NCI-H510A treated with DMSO at 0.1 percent for 48 hours (cell line): ENCODE measurements around the gene ST8SIA4.

Experiments used
- DNase-seq: peaks from one replicate; lab custom pipeline; 2025; lab: John Stamatoyannopoulos, UW

ST8SIA4 gene, protein sequence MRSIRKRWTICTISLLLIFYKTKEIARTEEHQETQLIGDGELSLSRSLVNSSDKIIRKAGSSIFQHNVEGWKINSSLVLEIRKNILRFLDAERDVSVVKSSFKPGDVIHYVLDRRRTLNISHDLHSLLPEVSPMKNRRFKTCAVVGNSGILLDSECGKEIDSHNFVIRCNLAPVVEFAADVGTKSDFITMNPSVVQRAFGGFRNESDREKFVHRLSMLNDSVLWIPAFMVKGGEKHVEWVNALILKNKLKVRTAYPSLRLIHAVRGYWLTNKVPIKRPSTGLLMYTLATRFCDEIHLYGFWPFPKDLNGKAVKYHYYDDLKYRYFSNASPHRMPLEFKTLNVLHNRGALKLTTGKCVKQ

GRCh38 chr5:100903039-100903887, at the start of gene ST8SIA4:
Gene ST8SIA4 (minus strand): TSS chr5:100903282. CDS start chr5:100902955, 327 bp downstream.
- DNase-seq = peak; percentile 82

- no peak for DNase-seq
These were observed 47.9 kb upstream of the ST8SIA4 start for GRCh38 chr5:100950985-100951384.

DNA sequence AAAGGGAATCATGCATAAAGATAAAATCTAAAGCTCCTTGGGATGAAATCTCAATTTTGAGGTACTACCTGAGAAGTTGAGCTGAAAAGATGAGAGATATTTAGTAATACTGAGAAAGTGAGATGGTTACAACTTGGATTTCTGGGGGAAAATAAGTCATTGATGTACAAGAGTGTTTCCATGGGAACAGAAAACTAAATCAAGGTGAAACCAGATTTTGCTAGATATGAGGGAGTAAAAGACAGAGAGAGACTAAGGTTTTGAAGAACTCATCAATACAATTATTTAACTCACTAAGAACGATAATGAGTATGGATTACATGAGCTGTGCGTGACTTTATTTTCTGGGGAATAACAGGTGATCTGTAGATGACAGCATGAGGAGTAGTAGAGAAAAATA, 10.2 kb upstream of the ST8SIA4 start:
- DNase-seq = no peak

GRCh38 chr5:100909034-100909433, 6.0 kb upstream of the ST8SIA4 start:
- DNase-seq = no peak

- DNase-seq = no peak
These were observed 2.3 kb upstream of the ST8SIA4 start for GRCh38 chr5:100905259-100905914.

DNA sequence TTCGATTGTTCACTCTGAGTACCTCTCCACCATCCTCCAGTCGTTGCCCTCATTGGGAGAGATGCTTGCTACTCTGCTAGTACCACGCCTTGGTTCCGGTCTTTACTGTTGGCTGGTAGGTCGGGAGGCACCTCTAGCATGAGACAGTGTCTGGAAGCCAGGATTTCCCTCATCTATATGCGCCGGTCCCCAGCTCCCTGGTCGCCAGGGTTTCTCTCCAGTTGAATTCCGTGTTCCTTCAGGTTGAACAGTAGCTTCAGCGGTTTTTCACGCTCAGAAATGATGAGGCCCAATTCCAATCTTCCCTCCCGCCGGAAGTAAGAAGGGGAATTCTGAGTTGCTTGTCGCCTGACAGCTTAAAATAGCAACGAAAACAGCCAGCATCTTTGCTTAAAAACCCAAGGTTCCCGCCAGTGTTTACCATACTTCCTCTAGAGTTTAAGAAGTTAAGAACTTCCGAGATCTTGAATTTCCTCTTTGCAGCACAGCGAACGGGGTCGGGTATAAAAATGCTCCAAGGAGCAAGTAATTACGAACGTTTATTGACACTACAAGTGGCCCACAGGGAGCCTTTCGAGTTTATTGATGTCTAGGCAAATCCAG, 1.3 kb upstream of the ST8SIA4 start:
- DNase-seq = peak; percentile 40

DNA sequence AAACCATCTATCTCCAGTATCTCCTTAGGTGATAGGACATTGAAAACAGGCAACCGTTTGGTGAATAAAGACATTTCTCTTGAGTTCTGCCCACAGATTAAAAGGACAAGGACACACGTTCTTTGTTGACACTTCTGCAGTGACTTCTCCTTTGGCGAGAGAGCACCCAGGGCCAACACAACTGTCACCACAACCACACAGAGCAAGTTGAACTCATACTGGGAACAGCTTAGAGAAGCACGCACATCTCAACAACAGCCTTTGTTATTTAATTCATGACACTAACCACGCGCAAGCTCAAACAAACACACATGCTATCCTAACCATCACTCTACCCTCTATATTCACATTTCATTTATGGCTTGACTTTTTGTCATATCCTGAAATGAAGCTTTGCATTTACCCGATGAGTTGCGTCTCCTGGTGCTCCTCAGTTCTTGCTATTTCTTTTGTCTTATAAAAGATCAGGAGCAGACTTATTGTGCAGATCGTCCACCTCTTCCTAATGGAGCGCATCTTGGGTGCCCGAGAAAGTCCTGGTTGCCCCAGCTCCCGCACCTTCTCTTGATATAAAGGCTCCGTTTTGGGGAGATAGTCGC, 543 bp downstream of the ST8SIA4 start:
- peak; percentile 36 for DNase-seq

DNA sequence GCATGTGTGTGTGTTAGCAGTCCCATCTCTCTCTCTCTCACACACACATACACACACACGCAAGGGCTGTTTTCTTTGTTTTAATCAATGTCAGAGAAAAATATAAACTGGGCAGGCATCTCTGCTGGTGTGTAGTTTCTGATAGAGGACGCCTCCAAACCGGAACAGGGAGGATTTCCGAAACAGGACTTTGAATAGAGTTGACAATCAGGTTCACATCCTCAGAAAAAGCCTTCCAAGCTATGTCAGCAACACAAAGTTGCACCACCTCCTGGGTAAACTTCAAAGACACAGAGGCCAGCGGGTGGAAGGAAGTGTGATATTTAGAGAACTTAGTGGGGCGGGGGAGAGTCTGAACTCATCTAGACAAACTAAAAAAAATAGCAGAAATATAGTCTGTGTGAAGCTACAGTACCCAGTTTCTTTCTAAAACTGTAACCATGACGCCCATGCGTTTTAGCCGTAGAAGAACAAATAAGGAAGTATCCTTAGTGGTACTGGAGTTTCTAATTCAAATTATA, 1.2 kb downstream of the ST8SIA4 start:
- DNase-seq = peak; percentile 38

DNA sequence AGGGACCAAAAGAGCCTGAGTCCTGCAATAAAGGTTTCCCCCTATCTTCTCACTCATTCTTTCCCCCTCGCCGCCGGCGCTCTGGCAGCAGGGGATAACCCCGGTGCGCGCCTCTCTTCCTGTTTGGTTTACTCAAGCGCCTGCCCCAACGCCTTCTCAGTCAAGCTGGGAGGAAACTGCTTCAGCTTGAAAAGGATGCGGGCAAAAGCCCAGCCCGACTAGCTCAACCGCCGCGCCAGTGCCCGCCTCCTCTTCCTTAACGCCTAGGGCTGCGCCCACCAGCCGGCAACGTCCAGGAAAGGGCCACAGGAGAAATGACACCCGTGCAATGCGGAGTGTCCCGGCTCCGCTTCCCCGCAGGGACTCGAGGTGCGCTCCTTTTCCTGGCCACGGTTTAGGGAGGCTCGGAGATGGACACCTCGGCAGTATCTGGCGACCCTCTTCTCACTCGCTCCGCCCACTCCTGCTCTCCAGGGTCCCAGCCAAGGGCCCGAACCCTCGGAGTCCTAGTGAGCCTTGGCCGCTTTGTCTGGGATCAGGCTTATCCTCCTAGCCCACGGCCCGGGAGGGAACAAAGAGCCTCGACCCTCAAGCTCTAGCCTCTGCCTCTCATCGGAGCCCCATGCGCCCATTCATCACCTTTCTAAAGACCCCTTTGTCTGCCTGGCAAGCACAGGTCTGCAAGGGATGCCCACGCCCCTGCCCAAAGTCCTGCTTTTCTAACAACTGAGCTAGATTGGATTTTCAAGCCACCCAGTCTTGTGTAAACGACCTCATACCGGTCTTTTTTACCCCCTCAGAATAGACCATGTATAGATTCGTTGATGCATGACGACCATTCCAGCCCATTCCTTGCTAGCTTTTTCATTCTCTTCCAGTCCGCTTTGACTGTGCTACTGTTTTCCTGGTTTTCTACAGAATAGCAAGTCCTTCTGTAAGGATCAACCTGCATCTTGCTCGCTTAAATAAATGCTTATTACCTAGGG, 2.0 kb downstream of the ST8SIA4 start:
- DNase-seq = peak; percentile 53

DNA sequence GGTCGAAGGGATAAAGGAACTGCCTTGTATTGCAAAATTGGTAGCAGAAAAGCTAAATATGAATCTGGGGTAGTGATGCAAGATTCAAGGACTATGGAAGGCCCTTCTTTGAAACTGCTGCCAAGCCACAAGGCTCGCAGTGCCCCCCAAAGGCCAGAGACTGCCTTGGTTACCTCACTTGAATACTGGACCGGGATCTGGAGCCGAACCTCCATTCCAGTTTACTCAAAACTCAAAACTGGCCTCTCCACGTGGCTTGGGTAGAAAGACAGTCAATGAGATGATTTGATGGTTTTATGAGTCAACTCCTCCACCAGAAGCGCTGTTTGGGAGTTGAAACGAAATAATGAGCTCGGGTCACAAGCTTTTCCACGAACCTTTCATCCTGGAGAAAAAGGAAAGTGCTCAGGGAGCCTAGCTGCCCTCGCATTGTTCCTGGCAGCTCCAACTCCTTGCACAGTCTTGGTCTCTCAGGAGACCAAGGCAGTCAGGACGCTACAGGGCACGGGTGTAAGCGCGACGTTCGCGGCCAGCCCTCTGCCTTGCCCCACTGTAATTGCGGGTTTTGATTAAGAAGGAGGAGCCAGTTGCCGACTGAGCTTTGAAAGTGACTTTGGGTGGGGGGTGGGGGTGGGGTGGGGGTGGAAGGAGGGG, 2.8 kb downstream of the ST8SIA4 start:
- DNase-seq = peak; percentile 48

DNA sequence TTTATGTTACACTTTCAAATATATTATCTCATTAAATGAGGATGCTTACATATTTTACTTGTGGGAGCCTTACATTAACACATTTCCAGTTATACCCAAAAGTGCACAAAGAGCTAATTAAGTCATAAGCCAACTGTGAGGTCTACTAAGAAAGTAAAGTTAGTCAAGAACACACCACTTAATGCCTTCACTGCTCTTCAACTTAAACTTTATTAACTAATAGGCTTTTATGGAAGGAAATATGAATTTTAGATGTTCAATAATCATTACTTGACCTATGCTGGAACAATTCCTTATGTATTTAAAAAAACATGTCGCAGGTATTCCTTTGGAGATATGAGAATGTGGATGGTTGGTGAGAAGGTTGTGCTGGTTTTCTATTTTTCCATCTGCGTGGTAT, 3.4 kb downstream of the ST8SIA4 start:
- no peak for DNase-seq

- no peak for DNase-seq
These were observed 4.4 kb downstream of the ST8SIA4 start for GRCh38 chr5:100898504-100899346.

DNA sequence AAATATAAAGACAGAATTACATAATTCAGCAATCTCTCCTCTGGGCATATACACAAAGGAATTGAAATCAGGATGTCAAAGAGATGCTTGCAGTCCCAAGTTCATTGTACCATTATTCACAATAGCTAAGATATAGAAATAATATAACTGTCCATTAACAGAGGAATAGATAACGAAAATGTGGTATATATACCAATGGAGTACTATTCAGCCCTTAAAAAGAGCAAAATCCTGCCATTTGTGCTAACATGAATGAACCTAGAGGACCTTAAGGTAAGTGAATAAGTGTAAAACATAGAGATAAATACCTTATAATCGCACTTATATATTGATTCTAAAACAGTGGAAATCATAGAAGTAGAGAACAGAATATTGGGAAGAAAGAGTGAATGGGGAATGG, 7.0 kb downstream of the ST8SIA4 start:
- DNase-seq = no peak

DNA sequence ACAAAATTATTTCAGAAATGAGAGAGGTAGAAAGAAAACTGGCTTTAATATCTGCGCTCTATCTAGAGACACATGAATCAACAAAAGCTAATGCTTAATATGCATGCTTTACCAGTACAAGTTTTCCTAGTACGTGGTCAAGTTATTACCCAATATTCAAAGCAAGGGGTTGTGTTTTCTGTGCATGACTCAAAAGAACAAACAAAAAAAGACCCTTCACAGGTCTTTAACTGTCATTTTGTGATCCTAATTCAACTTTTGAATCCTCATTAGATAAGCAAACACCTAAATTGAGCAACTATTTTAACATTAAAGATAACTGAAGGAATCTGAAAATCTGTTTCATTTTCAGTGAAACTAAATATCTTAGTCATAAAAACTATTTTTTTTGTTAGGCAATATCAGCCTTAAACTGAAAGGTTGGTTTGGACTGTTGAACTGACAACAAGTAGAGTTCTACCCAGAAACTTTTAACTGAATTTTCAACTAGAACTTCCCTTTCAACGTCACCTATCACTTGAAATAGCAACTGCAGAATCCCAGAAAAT, 12.5 kb downstream of the ST8SIA4 start:
- no peak for DNase-seq

DNA sequence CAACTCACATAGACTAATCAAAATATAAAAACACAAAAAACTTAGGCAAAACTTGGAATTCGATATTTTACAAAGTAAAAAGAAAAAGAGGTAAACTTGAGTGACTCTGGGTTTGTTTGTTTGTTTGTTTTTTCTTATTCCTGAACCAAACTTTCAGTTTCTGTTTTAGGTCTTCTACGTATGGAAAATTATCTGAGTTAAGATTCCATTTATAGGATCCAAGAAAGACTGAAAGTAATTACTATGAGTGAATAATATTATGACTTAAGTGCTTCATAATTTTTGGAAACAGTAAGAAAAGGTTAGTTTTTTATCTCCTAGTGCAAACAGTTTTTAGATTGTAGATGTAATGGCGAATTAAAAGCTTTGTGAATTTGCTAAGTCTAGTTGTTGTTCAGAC, 13.2 kb downstream of the ST8SIA4 start:
- DNase-seq = no peak

DNA sequence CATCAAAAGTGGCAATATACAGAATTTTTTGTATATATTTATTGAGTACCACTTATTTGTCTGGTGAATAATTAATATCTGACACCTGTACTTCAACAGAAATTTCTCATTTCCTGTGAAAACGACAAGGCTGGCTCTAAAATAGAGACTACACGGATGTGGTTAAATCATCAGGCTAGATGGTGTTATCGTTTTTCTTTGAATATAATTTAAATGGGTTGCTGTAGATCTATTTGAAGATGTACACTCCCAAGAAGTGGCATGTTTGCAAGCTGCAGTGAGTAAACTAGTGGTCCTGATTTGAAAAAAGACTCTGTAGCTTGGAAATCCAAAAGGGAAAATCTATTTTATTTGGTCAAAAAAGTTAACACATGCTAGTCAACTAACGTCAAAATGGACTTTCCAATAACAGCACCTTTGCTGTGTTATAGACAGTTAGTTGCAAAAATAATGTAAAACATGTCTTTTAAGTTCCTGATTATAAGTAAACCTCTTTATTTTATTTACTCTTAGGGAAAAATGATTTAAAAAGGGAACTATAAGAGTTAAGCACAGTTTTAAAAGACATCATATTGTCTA, 13.8 kb downstream of the ST8SIA4 start:
- no peak for DNase-seq

DNA sequence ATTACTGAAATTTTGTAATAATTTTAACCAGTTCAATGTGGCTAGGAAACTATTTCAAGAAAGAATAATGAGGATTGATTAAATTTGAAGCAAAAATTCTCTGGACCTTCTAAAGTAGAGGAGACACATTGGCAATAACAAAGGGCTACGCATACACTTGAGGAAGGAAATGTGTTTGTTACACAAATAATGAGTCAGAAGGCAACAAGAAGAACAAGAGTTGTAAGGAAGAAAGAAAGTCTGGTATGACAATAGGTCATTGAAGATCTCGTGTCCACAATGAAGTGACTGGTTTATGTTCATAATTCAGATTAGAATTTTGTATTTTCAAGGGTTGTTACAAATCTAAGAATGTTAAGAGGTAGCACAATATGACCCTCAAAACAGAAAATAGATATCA, 25.8 kb downstream of the ST8SIA4 start:
- no peak for DNase-seq
